ENCODE results near the gene RFPL3. TPM values are rescaled to one million over a fixed set of nuclear protein-coding genes. Genes with fewer than 3 reads are reported as not detected.
A peak's percentile ranks its signal among the peaks of the same experiment; 100 is the strongest.

RFPL3 gene
- total RNA-seq, 6 donors from 2014 or later, result not detected

DNA sequence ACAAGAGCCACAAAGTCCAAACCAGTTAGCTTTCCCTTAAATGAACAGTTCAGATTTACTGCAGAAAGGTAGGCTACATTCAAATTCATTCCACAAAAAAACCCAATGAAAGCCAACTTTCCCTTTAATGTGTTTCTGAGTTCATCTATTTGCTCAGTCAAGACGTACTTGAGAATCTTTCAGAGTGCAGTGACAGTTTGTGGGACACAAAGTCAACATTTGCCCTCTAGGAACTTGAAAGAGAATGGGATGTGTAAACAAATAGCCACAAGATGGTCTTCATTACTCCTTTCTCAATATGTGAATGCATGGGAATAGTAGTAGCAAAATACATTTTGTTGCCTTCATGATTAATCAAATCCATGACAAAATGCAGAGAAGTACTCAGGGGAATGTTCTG is 38.6 kb downstream of the RFPL3 start:
- TF ChIP-seq POLR2A (IDR thresholded peaks at IDR 0.05) (no peak), POLR2AphosphoS5 (IDR thresholded peaks at IDR 0.05) (no peak), CTCF (IDR thresholded peaks at IDR 0.05) (no peak), EP300 (IDR thresholded peaks at IDR 0.05) (no peak)
- DNase-seq (no peak), ATAC-seq (ENCODE audit: low FRiP score in 2 of 2) (no peak)
- no peaks in the 10 kb centered on the region for H3K27me3 ChIP-seq
- WGBS, 2 donors, result 75 to 79% methylated on average over 1 of the region's 1 CpG
- H3K27ac ChIP-seq, result no peak overlapping the region
- H3K9me3 ChIP-seq, result no peaks in the 10 kb centered on the region
- peaks cover 0 to 13% (median 0%) of the 10 kb centered on the region in 4 donors for H3K4me1 ChIP-seq
- H3K36me3 ChIP-seq, result peaks cover 56 to 100% (median 84%) of the 10 kb centered on the region in 4 donors
- no peak overlapping the region for H3K4me3 ChIP-seq

DNA sequence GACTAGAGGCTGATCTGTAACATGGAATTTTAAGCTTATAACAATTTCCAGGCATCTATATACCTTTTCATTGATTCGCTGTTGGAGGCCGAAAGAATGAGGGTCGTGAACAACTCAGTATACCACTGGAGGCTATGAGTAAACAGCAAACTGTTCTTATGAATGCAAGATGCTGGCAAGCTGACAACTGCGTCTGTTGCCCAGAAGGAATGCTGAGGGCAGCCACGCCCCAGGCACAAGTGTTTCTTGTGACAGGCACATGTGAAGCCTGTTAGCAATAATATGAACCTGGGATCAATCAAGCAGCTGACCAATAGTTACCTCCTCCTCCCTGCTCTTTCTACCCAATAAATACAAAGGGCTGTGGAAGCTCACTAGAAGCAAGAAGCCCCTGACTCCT is 39.1 kb downstream of the RFPL3 start:
- Histone ChIP-seq H3K9me3 (no peaks in the 10 kb centered on the region), H3K27me3 (no peaks in the 10 kb centered on the region), H3K36me3 (peaks cover 60 to 100% (median 86%) of the 10 kb centered on the region in 4 donors), H3K4me1 (peaks cover 0 to 13% (median 0%) of the 10 kb centered on the region in 4 donors), H3K27ac (peak overlapping the region in 1 of 4 donors; percentile 24), H3K4me3 (no peak overlapping the region)
- ATAC-seq (ENCODE audit: low FRiP score in 2 of 2), result peak in 1 of 2 donors; percentile 59
- TF ChIP-seq POLR2AphosphoS5 (IDR thresholded peaks at IDR 0.05), result no peak
- TF ChIP-seq EP300 (IDR thresholded peaks at IDR 0.05), result peak in 1 of 4 donors; percentile 30
- peak in 1 of 2 donors; percentile 75 for DNase-seq
- 69 to 83% methylated on average over 5 of the region's 5 CpGs for WGBS, 2 donors

DNA sequence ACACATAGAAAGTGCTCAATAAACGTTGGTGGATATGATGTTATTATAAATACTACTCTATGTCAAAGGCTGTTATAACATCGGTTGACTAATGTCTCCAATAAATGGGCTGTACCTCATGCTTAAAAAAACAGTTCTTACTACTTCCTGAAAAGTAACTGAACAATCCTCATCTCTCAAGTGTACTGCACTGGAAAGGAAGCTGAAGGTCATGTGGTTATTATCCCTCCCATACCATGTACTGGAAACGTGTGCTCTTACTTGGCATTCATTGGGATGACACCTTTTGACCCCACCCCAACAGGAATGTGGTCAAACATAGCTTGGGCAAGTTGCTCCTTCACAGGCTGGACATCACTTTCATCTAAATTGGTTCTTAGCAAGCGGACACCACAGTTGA is 43.8 kb downstream of the RFPL3 start:
- H3K36me3 ChIP-seq, result peaks cover 30 to 100% (median 73%) of the 10 kb centered on the region in 4 donors
- TF ChIP-seq EP300 (IDR thresholded peaks at IDR 0.05), result no peak
- no peak for TF ChIP-seq CTCF (IDR thresholded peaks at IDR 0.05)
- TF ChIP-seq POLR2A (IDR thresholded peaks at IDR 0.05), result no peak
- no peak for TF ChIP-seq POLR2AphosphoS5 (IDR thresholded peaks at IDR 0.05)
- H3K4me3 ChIP-seq, result no peak overlapping the region
- no peak for DNase-seq
- ATAC-seq (ENCODE audit: low FRiP score in 2 of 2), result no peak
- no peaks in the 10 kb centered on the region for H3K27me3 ChIP-seq
- 67 to 73% methylated on average over 4 of the region's 4 CpGs for WGBS, 2 donors
- H3K4me1 ChIP-seq, result peaks cover 0 to 12% (median 0%) of the 10 kb centered on the region in 4 donors
- H3K27ac ChIP-seq, result no peak overlapping the region
- H3K9me3 ChIP-seq, result no peaks in the 10 kb centered on the region

GRCh38 chr22:32404021-32404420 is 46.4 kb downstream of the RFPL3 start:
- Histone ChIP-seq H3K4me3 (no peak overlapping the region), H3K9me3 (no peaks in the 10 kb centered on the region), H3K27ac (no peak overlapping the region), H3K27me3 (no peaks in the 10 kb centered on the region), H3K36me3 (peaks cover 26 to 98% (median 67%) of the 10 kb centered on the region in 4 donors), H3K4me1 (peaks cover 0 to 3% (median 0%) of the 10 kb centered on the region in 4 donors)
- WGBS, 2 donors, result 83 to 85% methylated on average over 2 of the region's 2 CpGs
- TF ChIP-seq POLR2A (IDR thresholded peaks at IDR 0.05), result no peak
- no peak for TF ChIP-seq POLR2AphosphoS5 (IDR thresholded peaks at IDR 0.05)
- no peak for TF ChIP-seq CTCF (IDR thresholded peaks at IDR 0.05)
- no peak for TF ChIP-seq EP300 (IDR thresholded peaks at IDR 0.05)
- ATAC-seq (ENCODE audit: low FRiP score in 2 of 2) (no peak), DNase-seq (no peak)

DNA sequence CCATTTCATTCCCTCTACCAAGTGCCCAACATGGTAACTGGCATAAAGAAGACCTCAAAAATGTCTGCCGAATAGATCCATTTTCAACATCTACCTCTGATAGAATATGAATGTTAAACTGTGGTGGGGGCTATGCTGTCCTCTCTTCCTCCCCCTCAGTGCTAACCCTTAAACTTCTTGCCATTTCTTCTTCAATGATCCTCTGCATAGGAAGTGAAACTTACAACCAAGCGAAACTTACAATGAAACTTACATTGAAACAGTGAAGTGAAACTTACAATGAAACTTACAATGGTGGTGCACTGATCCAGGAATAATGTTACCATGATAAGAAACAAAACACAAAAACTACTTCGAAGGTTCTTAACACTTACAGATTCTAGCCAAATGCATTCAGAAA is 49.6 kb downstream of the RFPL3 start:
- ATAC-seq (ENCODE audit: low FRiP score in 2 of 2) (no peak), DNase-seq (no peak)
- WGBS, 2 donors, result 75 to 84% methylated on average over 3 of the region's 3 CpGs
- TF ChIP-seq POLR2AphosphoS5 (IDR thresholded peaks at IDR 0.05), result no peak
- no peak for TF ChIP-seq CTCF (IDR thresholded peaks at IDR 0.05)
- TF ChIP-seq EP300 (IDR thresholded peaks at IDR 0.05), result no peak
- no peak for TF ChIP-seq POLR2A (IDR thresholded peaks at IDR 0.05)
- H3K27ac ChIP-seq, result no peak overlapping the region
- peaks cover 13 to 65% (median 41%) of the 10 kb centered on the region in 4 donors for H3K36me3 ChIP-seq
- peaks cover 14 to 19% (median 18%) of the 10 kb centered on the region in 4 donors for H3K4me1 ChIP-seq
- H3K4me3 ChIP-seq, result no peak overlapping the region
- no peaks in the 10 kb centered on the region for H3K9me3 ChIP-seq
- H3K27me3 ChIP-seq, result no peaks in the 10 kb centered on the region
